Dermis lymphatic vessel endothelial cell (primary cell): ENCODE data around the gene KRTAP7-1. TPM values are rescaled to one million over a fixed set of nuclear protein-coding genes. Genes with fewer than 3 reads are reported as not detected.

ENCODE experiments used
- total RNA-seq: library from RNA; depleted of rRNA; stranded (reverse); fragments of >200 nt; gene quantifications from 2 replicates; pipeline ENCODE4 v1.2.1, GENCODE V29; 2014

KRTAP7-1 gene
- total RNA-seq = not detected in 2 replicates

DNA sequence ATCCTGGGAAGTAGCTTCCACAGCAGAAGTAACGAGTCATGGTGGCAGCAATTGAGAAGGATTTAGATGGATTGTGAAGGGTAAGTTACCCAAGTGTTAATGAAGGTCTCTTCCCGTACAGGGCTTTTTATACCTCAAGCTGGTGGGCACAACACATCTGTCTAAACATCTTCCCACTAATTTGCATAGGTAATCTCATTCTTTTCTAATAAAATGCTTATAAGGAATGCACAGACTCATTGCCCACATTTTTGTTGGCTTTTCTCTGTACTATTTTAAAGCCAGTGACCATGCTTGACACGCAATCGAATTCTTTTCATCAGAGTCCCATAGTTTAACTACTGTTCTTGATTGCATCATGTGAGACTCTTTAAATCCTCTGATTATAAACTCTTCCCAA, at the start of gene KRTAP7-1:
KRTAP7-1 (minus strand) TSS at position 101 of the 400 bp plus-strand sequence; CDS start at position 40, 61 bp downstream.

DNA sequence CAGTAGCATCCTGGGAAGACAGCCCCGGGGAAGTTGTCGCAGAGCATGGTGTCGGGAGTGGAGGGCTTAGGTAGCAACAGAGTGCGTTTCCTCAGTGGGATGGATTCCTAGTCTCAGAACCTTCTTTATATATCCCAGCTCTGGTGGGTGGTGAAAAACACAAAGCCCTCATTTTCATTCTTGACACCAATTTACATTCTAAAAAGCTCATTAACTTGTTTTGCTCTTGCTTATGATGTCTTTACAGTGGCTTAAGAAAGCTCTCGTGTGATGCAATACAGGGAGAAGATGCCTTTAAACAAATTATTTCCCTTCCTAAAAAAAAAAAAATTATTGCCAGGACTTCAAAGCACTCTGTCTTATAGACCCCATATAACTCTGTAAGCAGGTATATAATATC, 16.4 kb downstream of the KRTAP7-1 start, which contains the start of gene KRTAP8-1:
KRTAP8-1 (minus strand) TSS at position 101 of the 400 bp plus-strand sequence; CDS start at position 47, 54 bp downstream.

Other genes with a start within 250 kb of the KRTAP7-1 start
- not detected in 2 replicates for gene KRTAP22-2, start 239.4 kb downstream of the KRTAP7-1 start, total RNA-seq
- gene KRTAP6-3, start 237.3 kb downstream of the KRTAP7-1 start, total RNA-seq = not detected in 2 replicates
- gene KRTAP6-2, start 230.9 kb downstream of the KRTAP7-1 start, total RNA-seq = not detected in 2 replicates
- not detected in 2 replicates for gene KRTAP22-1, start 228.7 kb downstream of the KRTAP7-1 start, total RNA-seq
- gene KRTAP6-1, start 215.8 kb downstream of the KRTAP7-1 start, total RNA-seq = not detected in 2 replicates
- not detected in 2 replicates for gene KRTAP20-1, start 213.3 kb downstream of the KRTAP7-1 start, total RNA-seq
- not detected in 2 replicates for gene KRTAP20-4, start 209.1 kb downstream of the KRTAP7-1 start, total RNA-seq
- not detected in 2 replicates for gene KRTAP20-2, start 194.6 kb downstream of the KRTAP7-1 start, total RNA-seq
- not detected in 2 replicates for gene KRTAP20-3, start 186.9 kb downstream of the KRTAP7-1 start, total RNA-seq
- gene KRTAP21-3, start 111.0 kb downstream of the KRTAP7-1 start, total RNA-seq = not detected in 2 replicates
- gene KRTAP21-2, start 82.5 kb downstream of the KRTAP7-1 start, total RNA-seq = not detected in 2 replicates
- not detected in 2 replicates for gene KRTAP21-1, start 74.3 kb downstream of the KRTAP7-1 start, total RNA-seq
- not detected in 2 replicates for gene KRTAP8-1, start 16.5 kb downstream of the KRTAP7-1 start, total RNA-seq
- not detected in 2 replicates for gene KRTAP11-1, start 51.8 kb upstream of the KRTAP7-1 start, total RNA-seq
- gene KRTAP19-8, start 208.7 kb upstream of the KRTAP7-1 start, total RNA-seq = not detected in 2 replicates